NCI-H187 (cell line): ENCODE measurements around the gene CHI3L1.
A peak's percentile ranks its signal among the peaks of the same experiment; 100 is the strongest.

ENCODE experiments used
- DNase-seq, 2 experiments: peaks; one replicate each; lab custom pipeline; 2025; lab: John Stamatoyannopoulos, UW

CHI3L1 gene

DNA sequence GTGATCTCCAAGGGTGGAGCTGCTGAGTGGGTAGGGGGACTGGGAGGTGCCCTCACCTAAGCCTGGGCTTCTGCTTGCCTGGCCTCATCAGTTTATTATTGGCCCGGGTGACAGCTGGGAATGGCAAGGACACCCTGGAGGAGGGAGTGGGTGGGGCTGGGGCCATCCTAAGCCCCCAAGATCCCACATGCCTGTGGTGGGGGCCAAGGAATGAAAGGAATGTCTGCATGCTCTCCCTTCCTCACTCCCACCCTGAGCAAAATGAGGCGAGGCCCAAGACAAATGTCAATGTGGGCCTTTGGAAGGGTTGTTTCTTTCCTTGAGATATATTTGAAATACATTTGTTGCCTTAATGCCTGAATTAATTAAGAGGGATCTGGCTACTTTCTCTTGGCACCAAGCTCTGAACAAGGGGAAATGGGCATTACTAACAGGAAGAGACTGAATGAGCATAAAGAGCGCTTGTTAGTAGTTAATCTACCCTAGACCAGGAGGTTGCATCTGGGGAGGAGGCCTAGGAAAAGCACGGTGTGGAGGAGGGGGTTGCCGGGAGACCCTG lies 19.7 kb upstream of the CHI3L1 start:
- no peak for DNase-seq

DNA sequence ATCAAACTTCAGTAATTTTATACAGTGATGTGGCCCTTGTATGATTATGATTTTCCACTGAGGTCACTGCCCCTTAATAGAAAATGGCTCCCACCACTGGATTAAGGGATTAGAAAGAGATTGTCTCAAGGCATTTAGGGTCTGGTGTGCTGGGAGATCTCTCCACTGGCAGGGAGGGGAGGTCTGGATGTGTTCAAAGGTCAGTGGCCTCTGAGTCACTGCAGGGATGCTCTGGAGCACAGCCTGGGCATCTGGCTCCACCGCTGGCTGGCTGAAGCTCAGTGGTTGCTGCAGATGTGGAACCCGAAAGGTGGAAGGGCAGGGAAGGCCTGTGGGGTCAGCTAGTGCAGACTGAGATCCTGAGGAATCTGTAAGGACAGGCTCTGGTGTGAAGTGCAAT lies 18.3 kb upstream of the CHI3L1 start:
- DNase-seq = no peak

DNA sequence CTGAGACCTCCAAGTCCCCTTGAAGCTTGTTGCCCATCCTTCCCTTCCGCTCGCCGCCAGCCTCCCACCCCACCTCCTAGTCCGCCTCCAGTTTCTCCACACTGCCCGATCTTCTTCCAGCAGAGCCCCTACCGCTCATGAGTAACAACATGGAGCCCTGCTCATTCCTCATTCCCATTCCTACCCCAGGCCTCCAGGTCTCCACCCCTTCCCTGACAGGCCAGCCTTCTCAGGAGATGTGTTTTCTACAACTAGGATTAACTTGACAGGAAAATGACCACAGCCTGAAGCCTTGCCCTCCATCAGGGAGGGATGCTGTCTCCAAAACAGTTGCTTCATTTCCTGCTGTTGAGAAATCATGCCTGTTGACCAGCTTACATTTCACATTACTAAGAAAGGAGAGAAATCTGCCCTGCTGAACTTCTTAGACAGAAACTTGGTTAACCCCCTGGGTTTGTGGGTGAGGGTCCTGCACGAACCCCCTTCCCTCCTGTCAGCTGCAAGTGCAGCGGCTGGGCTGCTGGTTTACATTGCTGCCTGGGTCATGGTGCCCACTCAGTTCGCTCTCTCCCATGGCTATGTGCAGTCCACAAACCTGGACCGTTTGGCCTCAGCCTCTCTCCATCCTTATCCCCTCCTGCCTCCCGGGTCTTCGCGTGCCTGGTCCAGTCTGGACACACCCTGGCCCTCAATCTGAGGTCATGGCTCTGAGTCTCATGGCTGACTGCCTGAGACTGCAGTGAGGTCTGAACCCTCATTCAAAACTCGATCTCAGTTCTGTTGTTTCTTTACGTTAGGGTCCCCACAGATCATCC lies 16.1 kb upstream of the CHI3L1 start:
- no peak for DNase-seq

DNA sequence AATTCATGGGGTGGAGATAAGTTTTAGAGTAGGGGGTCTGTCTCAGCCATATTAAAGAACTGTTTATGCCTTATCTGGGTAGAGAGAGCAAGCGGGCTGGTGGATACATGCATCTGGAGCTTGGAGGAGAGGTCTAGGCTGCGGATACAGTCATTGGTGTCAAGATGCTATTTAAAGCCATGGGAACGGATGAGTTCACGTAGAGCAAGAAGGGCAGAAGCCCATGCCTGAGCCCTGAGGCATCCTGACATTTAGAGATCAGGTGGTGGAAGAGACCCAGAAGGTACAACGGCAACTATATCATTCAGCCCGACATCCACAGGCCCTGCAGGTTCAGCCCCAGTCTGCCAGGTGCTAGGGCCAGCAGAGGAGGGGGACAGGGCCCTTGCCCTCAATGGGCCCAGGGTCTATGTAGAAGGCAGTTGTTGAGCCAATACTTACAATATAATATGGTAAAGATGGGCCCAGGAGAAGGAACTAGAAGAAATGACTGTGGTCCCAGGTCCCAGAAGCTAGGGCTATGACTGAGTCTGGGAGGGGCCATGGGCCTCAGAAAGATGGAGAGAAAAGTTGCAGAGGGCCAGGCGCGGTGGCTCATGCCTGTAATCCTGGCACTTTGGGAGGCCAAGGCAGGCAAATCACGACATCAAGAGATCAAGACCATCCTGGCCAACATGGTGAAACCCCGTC lies 15.2 kb upstream of the CHI3L1 start:
- no peak for DNase-seq

DNA sequence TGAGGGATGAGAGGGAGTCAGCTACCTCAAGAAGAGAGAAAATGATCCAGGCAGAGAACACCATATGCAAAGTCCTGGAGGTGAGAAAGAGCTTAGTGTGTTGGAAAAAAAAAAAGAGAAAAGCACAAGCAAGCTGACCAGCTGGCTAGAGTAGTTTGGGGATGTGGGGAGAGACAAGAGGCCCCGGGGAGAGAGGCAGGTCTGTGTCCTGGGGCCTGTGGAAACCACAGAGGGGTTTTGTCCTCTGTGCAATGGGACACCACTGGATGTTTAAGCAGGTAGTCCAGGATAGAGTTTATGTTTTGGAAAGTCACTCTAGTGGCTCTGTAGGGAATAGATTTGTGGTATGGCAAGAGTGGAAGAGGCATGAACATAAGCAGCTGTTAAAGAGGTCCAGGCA lies 14.4 kb upstream of the CHI3L1 start:
- no peak for DNase-seq

DNA sequence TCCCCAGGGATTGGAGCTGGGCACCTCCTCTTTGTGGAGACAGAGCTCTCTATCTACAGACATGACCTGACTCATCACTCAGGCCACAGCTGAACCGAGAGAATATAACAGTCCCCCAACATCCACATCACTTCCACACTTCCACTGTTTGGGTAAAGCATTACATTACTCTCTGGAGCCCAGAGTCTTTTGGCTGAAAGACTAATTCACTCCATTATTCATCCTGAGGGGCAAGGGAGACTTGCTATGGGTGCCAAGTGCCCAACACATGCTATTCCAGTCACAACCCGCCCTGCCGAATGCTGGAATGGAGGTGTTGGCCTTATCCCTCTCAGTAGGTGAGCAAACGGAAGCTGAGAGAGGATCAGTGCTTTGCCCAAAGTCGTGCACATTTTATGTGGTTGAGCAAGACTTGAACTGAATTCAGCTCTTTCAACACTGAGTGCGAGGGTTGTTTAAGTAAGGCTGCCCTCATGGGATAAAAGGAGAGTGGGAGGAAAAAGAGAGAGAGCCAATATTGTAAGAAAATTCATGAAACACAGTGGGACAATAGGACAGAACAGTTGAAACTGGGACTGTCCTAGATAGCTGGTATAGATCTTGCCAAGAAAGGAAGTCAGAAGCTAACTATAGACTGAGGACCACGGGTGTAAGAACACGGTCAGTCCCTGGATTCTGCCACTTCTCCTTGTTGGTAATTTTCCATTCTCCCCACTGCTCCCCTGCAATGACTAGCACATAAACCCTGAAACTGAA lies 13.5 kb upstream of the CHI3L1 start:
- no peak for DNase-seq

DNA sequence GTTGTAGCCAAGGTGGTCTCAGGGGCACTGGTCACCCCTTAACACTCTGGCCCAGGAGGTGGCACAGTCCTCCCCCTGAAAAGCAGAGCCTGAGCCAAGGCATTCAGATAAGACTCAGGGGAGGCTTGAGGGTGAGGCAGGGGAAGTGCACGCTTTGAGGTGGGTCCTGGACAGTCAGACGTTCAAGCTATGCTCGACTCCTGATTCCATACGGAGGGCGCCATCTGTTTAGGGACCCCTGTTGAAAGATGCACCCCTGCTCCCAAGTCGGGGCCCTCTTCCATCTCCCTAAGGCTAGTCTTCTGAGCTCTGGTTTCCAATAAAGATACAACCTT lies 12.9 kb upstream of the CHI3L1 start:
- no peak for DNase-seq

DNA sequence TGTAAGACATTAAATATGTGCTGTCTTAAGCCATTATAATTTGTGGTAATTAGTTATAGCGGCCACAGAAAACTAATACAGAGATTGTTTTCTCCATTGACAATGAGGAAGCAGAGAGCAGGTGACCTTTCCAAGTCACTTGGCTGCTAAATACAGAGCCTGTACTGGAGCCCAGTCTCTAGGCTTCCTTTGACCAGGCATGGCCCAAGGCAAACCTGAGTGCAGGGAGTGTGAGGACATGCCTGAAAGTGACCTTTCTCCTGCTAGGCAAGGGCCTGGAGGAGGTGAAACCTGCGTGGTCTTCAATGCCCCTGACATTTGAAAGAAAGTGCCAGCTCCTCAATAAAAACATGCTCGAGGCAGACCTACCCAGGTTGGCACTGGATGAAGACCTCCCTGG lies 12.5 kb upstream of the CHI3L1 start:
- no peak for DNase-seq

DNA sequence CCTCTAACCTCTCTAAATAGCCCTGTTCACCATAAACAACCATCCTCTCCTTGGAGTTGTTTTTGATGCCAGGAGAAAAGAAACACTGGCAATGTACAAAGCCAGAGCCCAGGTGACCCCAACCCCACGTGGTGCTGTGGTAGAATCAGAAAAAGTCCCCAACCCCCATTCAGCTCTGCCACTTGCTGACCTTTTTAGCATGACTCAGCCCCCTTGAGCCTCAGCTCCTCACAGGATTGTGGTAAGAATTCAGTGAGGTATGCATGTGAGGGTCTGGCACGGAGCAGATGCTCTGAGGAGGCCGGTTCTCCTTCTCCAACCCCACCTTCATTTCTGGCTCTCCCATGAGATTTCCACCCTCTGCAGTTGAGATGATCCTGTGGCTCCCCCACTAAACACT lies 11.1 kb upstream of the CHI3L1 start:
- DNase-seq = no peak

DNA sequence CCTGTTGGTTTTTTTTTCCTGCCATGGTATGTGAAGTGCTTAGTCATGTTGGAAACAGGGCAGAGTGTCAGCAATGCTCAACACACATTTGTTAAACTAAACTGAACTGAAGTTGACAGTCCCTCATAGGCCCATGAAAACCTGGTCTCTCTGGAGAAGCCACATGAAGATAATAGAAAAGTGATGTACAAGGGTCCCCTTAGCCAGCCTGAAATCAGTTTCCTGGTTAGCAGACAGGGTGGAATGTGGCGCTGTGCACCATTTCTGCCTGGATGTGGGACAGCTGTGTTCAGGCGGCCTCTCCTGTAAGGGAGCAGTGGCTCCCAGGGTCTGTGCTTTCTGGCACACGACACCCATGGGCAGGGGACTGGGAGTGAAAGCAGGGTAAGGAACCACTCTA lies 9.9 kb upstream of the CHI3L1 start:
- no peak for DNase-seq

DNA sequence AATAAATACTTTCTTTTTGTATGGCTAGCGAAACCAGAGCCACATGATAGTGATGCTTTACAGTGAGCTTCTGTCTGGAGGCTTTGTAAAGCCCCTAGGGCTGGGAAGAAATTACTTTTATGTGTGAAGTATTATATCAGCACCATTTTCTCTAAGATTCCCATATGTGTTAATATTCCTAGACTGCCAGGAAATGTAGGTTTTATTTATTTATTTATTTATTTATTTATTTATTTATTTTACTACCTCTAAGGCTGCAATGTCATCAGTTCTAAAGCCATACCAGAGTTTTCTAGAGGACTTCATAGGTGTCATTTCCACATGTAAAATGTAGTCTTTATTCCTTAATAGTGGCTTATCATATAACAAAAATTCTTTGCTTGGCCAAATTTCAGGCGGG lies 4.4 kb upstream of the CHI3L1 start:
- no peak for DNase-seq

DNA sequence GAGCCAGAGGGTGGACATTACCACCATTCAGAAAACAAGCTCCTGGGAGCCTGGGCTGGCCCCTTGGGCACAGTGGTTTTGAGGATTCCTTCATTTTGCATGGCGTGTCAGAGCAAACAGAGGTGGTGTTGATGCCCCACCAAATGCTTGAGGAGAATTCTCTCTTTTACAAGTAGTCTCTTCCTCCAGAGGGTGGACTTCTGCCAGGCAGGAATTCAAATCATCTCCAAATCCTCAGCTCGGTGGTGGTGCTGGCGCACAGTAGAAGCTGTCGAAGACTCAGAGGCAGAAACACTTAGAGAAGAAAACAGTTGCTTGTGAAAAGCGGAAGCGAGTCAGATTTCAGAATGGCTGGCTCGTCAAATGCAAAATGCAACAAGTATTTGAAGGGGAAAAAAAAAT lies 3.4 kb upstream of the CHI3L1 start:
- DNase-seq = peak; percentile 21 to 54

DNA sequence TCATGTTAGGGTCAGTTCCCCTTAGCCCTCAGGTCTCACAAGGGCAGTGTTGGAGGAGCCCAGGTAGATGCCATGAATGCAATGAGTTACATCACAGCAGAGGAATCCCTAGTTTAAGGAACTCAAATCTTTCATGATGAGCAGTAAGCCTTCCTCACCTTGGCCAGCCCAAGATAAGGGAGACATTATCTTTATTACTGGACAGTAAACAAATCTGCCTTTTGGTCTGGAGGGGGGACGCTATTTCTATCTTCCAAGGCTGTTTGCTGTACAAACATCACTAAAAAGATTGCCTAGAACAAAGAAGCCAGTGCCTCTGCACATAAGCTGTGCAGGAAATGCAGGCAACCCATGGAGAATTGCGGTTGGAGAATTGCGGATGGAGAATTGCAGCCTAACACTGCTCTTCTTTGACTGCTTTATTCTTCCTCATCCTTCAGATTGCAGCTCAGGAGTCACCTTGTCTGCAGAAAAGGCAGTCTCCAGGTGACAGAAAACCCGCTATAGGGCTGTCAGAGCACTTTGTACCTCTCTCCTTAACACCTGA lies 2.3 kb upstream of the CHI3L1 start:
- DNase-seq = no peak

DNA sequence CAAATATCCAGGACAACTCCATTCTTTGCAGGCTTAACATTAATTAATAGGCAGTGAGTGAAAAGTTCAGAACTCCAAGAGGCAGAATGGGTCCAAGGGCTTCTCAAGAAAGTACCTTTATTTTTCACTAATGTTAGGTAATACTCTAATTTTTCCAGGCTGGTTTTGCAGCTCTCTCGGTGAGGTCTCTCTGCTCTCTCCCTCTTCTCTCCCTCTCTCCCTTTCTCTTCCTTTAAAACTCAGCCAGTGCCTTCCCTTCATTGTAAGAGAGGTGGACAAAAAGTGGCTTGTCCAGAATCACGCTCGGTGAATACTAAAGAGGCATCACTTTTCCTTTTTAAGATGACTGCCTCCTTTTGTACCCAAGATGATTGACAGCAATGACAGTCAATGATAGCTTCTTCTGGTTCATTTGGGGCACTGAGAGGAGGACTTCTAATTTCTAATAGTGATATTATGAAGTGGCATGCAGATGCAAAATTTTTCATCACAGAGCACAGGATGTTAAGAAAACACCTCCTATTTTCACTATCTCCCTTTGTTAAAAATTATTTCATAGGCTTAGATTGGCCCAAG lies 1.3 kb upstream of the CHI3L1 start:
- no peak for DNase-seq

DNA sequence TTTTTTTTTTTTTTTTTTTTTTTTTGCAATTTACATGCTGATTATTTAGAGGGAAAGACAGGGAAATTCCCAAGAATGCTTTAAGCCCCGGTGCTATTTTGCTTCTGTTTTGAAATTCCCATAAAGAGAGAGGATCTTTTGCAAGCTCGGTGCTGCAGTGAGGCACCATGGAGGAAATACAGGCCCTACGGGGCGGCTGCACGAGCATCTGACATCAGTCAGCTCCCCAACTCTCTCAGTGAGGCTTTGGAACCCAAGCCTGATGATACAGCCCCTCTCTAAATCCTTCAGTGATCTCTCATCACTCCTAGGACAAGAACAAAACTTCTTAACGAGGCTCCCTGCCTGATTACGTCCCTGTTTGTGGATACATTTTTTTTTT lies 791 bp upstream of the CHI3L1 start:
- DNase-seq = no peak

DNA sequence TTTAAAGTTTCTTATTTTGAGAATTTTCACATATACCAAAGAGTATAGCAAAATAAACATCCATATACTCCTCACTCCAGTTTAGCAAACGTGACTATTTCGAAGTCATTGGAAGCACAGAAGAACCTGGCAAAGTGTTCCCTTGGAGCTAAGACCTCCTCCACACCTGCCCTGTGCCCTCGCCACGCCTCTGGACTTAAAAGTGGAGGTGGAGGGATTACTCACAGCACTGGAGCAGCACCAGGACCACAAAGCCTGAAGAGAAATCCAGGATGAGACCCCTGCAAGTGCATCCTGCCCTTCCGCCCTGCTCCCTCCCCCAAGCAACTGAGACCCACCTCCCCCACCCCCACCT lies 436 bp downstream of the CHI3L1 start:
- DNase-seq = no peak

DNA sequence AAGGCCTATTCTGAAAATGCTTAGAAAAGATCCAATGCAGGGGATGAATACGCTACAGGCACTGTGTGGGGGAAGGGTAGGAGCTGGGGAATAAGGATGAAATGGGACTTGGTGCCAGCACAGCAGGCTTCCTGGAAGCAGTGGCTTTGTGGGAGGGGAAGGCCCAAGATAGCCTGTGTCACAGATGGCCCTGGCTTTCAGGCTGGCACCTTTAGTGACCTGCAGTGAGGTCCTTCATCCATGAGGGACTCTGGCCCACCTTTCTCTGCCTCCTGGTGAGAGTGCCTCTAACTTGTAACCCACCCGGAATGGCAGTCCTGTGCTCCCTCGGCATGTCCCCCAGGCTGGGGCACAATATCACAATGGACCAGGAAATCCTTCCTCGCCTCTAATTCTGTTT lies 919 bp downstream of the CHI3L1 start:
- DNase-seq = no peak

DNA sequence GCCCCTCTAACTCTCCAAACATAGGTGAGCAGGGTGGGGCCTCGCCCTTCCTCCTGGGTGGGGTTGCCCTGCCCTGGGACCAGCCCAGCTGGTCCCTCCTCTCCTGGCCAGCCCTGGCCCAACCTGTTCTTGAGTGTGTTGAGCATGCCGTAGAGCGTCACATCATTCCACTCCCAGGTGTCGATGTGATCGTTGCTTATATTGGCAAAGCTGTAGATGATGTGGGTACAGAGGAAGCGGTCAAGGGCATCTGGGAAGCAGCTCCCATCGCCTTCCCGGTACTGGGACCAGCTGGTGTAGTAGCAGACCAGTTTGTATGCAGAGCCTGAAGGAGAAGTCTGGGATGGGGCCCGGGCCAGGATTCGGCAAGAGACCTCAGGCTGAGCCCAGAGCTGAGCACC lies 1.4 kb downstream of the CHI3L1 start:
- DNase-seq = no peak

DNA sequence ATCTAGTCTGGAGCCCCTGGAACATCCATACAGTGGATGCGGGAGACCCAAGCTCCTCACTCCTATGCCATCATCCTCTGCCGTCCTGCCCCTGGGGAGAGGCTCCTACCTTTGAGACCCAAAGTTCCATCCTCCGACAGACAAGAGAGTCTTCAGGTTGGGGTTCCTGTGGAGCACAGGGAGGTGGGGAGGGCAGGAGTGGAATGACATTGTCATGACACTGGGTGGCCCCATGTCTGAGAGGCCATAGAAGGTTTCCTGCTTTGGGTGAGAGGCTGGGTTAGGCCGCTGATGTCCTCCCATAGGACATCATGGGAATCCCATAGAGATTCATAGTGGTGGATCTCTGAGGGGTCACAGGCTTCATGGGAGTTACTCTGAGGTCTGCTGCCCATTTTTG lies 2.0 kb downstream of the CHI3L1 start:
- DNase-seq = no peak

DNA sequence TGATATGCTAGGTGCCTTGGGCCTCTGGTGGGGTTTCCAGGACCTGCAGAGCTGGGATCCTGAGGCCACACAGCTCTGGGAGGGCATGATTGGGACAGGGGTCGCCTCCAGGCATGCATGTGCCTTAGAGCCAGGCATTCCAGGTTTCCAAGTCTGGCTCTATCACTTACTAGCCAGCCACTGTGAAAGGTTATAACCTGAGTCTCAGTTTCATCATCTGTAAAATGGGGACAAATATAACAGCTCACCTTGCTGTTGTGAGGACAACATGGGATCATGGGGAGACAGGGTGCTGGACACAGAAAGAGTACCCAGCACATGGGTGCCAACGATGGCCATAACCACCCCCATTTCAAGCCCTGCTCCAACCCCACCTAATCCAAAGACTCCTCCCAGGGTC lies 2.7 kb downstream of the CHI3L1 start:
- no peak for DNase-seq

DNA sequence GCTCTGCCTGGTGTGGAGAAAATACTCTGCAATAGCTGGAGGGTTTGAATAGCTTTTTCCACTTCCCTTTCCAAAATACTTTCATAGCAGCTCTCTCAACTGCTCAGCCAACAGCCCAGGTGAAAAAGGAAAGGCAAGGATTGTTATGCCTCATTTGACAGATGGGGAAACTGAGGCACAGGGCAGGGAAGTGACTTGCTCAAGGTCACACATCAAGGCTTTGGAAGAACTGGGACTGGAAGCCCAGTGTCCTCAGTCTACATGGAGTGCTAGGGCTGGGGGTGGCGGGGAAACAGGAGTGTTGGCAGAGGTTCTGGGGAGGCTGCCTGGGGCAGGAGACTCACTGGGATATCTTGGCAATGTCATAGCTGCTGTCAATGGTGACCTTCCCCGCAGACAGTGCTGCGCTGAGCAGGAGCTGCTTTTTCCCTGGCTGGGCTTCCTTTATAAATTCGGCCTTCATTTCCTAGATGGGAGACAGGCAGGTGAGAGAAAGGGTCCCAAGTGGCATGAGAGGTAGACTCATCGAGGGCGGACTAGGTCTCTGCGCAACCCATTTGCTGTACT lies 4.0 kb downstream of the CHI3L1 start:
- no peak for DNase-seq
